ENCODE results near the gene BHLHA15. TPM values are rescaled to one million over a fixed set of nuclear protein-coding genes. Genes with fewer than 3 reads are reported as not detected.
A peak's percentile ranks its signal among the peaks of the same experiment; 100 is the strongest.

BHLHA15 gene
- total and polyA plus RNA-seq, 9 of the 15 experiments (the other 6 are each of a cell fraction or from before 2014, with no cell fraction given) = 0.22 to 2.0 (median 1.1) TPM; not detected in 4

- TF ChIP-seq CTBP1 (IDR thresholded peaks at IDR 0.05; ENCODE audit: borderline replicate concordance) (peak; percentile 74), JUND (IDR thresholded peaks at IDR 0.05; ENCODE audit: borderline replicate concordance, low read depth, low read length) (peak; percentile 92), JUND (tag; IDR thresholded peaks at IDR 0.05; ENCODE audit: borderline replicate concordance, low read depth, low read length) (peak; percentile 86; the same call in 2 of the 3 replicates), GATA2 (CRISPR knock-in tag; IDR thresholded peaks at IDR 0.05) (no peak), REST (IDR thresholded peaks at IDR 0.05; ENCODE audit: borderline replicate concordance) (peak; percentile 78), REST (CRISPR knock-in tag; IDR thresholded peaks at IDR 0.05; ENCODE audit: low read depth) (no peak), NRF1 (conservative IDR thresholded peaks at IDR 0.05 in 1 of 2, IDR thresholded peaks at IDR 0.05 in 1 of 2) (no peak), ZNF57 (CRISPR knock-in tag; IDR thresholded peaks at IDR 0.05) (no peak), JUNB (CRISPR knock-in tag; conservative IDR thresholded peaks at IDR 0.05) (no peak), ZNF197 (CRISPR knock-in tag; IDR thresholded peaks at IDR 0.05; ENCODE audit: low read depth) (no peak), VEZF1 (CRISPR knock-in tag; IDR thresholded peaks at IDR 0.05) (no peak), DDX20 (tag; IDR thresholded peaks at IDR 0.05; ENCODE audit: low read depth) (no peak), STAT5A (IDR thresholded peaks at IDR 0.05; ENCODE audit: borderline replicate concordance, low read length) (no peak), ESRRA (IDR thresholded peaks at IDR 0.05; ENCODE audit: borderline replicate concordance, low read depth) (no peak), DMBX1 (CRISPR knock-in tag; IDR thresholded peaks at IDR 0.05; ENCODE audit: borderline replicate concordance) (no peak), SMAD3 (CRISPR knock-in tag; conservative IDR thresholded peaks at IDR 0.05) (no peak)
- TF ChIP-seq, protein P1, sequence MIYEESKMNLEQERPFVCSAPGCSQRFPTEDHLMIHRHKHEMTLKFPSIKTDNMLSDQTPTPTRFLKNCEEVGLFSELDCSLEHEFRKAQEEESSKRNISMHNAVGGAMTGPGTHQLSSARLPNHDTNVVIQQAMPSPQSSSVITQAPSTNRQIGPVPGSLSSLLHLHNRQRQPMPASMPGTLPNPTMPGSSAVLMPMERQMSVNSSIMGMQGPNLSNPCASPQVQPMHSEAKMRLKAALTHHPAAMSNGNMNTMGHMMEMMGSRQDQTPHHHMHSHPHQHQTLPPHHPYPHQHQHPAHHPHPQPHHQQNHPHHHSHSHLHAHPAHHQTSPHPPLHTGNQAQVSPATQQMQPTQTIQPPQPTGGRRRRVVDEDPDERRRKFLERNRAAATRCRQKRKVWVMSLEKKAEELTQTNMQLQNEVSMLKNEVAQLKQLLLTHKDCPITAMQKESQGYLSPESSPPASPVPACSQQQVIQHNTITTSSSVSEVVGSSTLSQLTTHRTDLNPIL (CRISPR knock-in tag; IDR thresholded peaks at IDR 0.05) = no peak
These were observed 42.9 kb upstream of the BHLHA15 start (continued) for GRCh38 chr7:98168181-98168903.

All from K562 (cell line).